GM19193 (cell line): ENCODE measurements around the gene KLF7.

ENCODE experiments used
- POLR2A ChIP-seq: IDR thresholded peaks from 4 replicates; pipeline ENCODE4 v1.6.1; 2011; ENCODE audit not compliant: insufficient read depth, insufficient read length; ENCODE audit errors: extremely low read depth

KLF7 gene

GRCh38 chr2:207143215-207144172, 22.3 kb downstream of the KLF7 start:
- TF ChIP-seq POLR2A: no peak

GRCh38 chr2:207142461-207142860, 23.3 kb downstream of the KLF7 start:
- TF ChIP-seq POLR2A: no peak

GRCh38 chr2:207141386-207141785, 24.4 kb downstream of the KLF7 start:
- TF ChIP-seq POLR2A: no peak

GRCh38 chr2:207140265-207140664, 25.5 kb downstream of the KLF7 start:
- no peak for TF ChIP-seq POLR2A

GRCh38 chr2:207139552-207139951, 26.2 kb downstream of the KLF7 start:
- TF ChIP-seq POLR2A: no peak

- TF ChIP-seq POLR2A: no peak
Measured at GRCh38 chr2:207138627-207139297, 27.0 kb downstream of the KLF7 start.

GRCh38 chr2:207137596-207138337, 28.0 kb downstream of the KLF7 start:
- TF ChIP-seq POLR2A: no peak

GRCh38 chr2:207136874-207137273, 28.9 kb downstream of the KLF7 start:
- TF ChIP-seq POLR2A: no peak

GRCh38 chr2:207135801-207136457, 29.8 kb downstream of the KLF7 start:
- TF ChIP-seq POLR2A: no peak

- no peak for TF ChIP-seq POLR2A
Measured at GRCh38 chr2:207135340-207135739, 30.4 kb downstream of the KLF7 start.

GRCh38 chr2:207133820-207134519, 31.8 kb downstream of the KLF7 start:
- no peak for TF ChIP-seq POLR2A

- TF ChIP-seq POLR2A: no peak
Measured at GRCh38 chr2:207133458-207133819, 32.3 kb downstream of the KLF7 start.

- no peak for TF ChIP-seq POLR2A
Measured at GRCh38 chr2:207132019-207132418, 33.7 kb downstream of the KLF7 start.

GRCh38 chr2:207131594-207131993, 34.2 kb downstream of the KLF7 start:
- TF ChIP-seq POLR2A: no peak
